Kidney capillary endothelial cell (primary cell): ENCODE results near the gene ALG2.

Experiments
- DNase-seq: peaks from one replicate; pipeline ENCODE4 v3.0.0-alpha.2; 2018; ENCODE audit warnings: low spot score

The ALG2 gene

GRCh38 chr9:99221621-99222415 is at the start of gene ALG2, which contains the start of gene SEC61B:
ALG2 (minus strand) TSS chr9:99221942; CDS start chr9:99221894, 48 bp downstream.
SEC61B (plus strand) TSS chr9:99222282; CDS start chr9:99222364, 82 bp downstream.
- DNase-seq, result peak; percentile 94

GRCh38 chr9:99270491-99270890 is 48.7 kb upstream of the ALG2 start:
- DNase-seq, result no peak

- peak; percentile 10 for DNase-seq
These were observed 47.7 kb upstream of the ALG2 start for GRCh38 chr9:99269416-99269815.

GRCh38 chr9:99266255-99267023 is 44.7 kb upstream of the ALG2 start:
- DNase-seq, result peak; percentile 60

- DNase-seq, result no peak
These were observed 43.9 kb upstream of the ALG2 start for GRCh38 chr9:99265691-99266090.

- no peak for DNase-seq
These were observed 42.4 kb upstream of the ALG2 start for GRCh38 chr9:99264070-99264680.

GRCh38 chr9:99262949-99263418 is 41.2 kb upstream of the ALG2 start:
- DNase-seq, result no peak

GRCh38 chr9:99261923-99262322 is 40.2 kb upstream of the ALG2 start:
- no peak for DNase-seq

- DNase-seq, result no peak
These were observed 37.6 kb upstream of the ALG2 start for GRCh38 chr9:99259231-99259918.

GRCh38 chr9:99257723-99258389 is 36.1 kb upstream of the ALG2 start:
- DNase-seq, result no peak

GRCh38 chr9:99255651-99256050 is 33.9 kb upstream of the ALG2 start:
- DNase-seq, result no peak

- no peak for DNase-seq
These were observed 32.2 kb upstream of the ALG2 start for GRCh38 chr9:99253772-99254431.

- no peak for DNase-seq
These were observed 31.4 kb upstream of the ALG2 start for GRCh38 chr9:99253134-99253533.

- no peak for DNase-seq
These were observed 29.4 kb upstream of the ALG2 start for GRCh38 chr9:99251157-99251556.

GRCh38 chr9:99249619-99250018 is 27.9 kb upstream of the ALG2 start:
- DNase-seq, result no peak

GRCh38 chr9:99244344-99245260 is 22.9 kb upstream of the ALG2 start:
- DNase-seq, result no peak

GRCh38 chr9:99241106-99241505 is 19.4 kb upstream of the ALG2 start:
- DNase-seq, result no peak

- no peak for DNase-seq
These were observed 17.8 kb upstream of the ALG2 start for GRCh38 chr9:99239341-99240060.

- no peak for DNase-seq
These were observed 16.6 kb upstream of the ALG2 start for GRCh38 chr9:99238331-99238730.
